G401 (cell line): Measurements from ENCODE around the gene SRP14. TPM values are rescaled to one million over a fixed set of nuclear protein-coding genes. Genes with fewer than 3 reads are reported as not detected.
"Not testable (repeated sequence)": the region's sequence is repeated elsewhere in the genome, so short reads cannot be mapped to it uniquely, and the experiment has no call there.

Source experiments
- DNase-seq: peaks from one replicate; pipeline ENCODE4 v3.0.0-alpha.2; 2015; ENCODE audit warnings: low spot score
- in situ Hi-C: cut with HindIII; loops from 2 replicates; pipeline ENCODE4 v1.10.0; 2016; ENCODE audit warnings: low sequenced_read_pairs, mixed read lengths
- total RNA-seq: library from RNA; depleted of rRNA; stranded (reverse); fragments of >200 nt; shearing (Covaris generic); gene quantifications from 2 replicates; pipeline ENCODE4 v1.2.3, GENCODE V29; 2014

The SRP14 gene
- total RNA-seq, 1 experiment from 2014 or later = 205 TPM

DNA sequence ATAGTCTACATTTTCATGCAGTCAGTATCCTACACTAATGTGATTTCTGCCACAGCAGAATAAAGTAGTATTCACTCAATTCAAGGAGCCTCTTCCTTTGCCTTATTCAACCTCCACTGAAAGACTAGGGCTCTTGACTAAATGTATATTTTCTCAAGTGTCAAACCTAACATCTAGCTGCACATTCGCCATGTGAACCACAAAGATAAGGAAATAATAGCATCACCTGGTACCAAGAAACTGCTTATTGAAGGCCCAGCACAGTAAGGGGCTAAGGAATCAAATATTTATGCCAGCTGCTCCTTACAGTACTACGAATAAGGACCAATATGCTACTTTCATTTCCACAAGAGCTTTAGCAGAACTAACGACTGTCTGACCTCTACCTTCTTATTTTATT, 1.3 kb downstream of the SRP14 start:
- in situ Hi-C loops = loop anchor here (25.0 kb wide), 1 partner anchor 175 kb away; no protein-coding TSS in a partner anchor

DNA sequence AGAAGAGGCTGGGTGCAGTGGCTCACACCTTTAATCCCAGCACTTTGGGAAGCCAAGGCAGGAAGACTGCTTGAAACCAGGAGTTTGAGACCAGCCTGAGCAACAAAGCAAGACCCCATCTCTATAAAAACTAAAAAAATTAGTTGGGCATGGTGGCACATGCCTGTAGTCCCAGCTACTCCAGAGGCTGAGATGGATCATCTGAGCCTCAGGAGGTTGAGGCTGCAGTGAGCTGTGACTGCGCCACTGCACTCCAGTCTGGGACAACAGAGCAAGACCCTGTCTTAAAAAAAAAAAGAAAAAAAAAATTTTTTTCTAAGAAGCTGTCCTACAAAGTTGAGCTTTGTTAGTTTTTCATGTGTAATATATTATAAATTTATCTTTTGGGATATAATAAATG, 3.8 kb downstream of the SRP14 start:
- in situ Hi-C loops = loop anchor here (25.0 kb wide), 1 partner anchor 177 kb away; no protein-coding TSS in a partner anchor
- DNase-seq = not testable (repeated sequence)

More for the DNA sequence above, 1.3 kb downstream of the SRP14 start:
- DNase-seq = no peak

DNA sequence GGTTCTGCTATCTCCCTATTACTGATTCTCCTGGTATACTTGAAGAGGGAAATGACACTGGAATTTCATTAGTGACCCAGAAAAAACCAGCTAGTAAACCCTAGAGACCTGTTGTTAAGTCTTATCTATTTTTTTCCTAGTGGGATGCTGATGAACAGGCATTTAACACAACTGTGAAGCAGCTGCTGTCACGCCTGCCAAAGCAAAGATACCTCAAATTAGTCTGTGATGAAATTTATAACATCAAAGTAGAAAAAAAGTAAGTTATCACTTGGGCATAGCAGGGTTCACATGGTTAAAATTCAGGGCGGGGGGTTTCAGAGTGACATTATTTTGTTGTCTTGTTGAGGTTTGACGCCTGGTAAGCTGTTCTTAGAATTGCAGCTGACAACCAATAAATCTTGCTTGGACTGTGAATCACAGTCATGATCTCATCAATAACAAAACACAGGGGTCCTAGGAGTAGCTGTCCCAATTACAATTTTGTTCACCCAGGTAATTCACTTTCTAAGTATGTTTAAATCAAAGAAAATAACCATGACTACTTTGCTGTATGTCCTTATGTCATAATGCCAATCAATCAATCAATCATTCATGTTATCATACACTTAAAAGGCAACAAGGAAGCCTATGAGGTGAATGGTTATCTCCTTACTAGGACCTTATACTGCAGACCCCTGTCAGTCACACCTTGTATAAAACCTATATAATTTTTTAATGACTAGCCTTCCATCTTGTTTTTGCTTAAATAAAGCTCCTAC, 4.6 kb downstream of the SRP14 start:
- in situ Hi-C loops = loop anchor here (25.0 kb wide), 1 partner anchor 178 kb away; no protein-coding TSS in a partner anchor

DNA sequence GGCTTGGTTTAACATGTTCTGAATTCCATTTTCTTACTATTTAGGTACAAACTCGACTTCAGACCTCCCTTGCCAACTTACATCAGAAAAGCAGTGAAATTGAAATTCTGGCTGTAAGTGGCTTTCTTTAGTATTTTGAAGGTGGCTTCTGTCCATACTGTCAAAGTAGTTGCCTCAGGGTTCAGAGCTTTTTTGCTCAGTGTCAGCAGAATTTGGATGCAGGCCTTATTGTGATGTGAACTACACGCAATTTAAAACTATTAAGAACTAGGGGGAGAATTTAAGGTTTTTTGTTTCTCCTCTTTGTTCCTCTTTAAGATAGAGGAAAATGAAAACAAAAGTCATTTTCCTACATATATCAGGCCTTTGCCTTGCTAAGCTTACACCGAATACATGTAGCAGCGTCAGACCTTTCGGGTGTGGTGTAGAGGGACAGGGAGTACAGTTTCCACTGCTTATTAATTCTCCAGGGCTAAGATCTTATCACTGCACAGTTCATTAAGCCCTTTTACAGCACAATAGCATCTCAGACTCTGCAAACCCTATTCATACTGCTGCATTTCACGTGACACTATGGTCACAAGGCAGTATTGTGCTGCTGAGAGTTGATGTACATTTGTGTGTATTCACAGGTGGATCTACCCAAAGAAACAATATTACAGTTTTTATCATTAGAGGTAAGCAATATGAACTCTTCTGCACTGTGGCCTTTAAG, 6.7 kb downstream of the SRP14 start:
- in situ Hi-C loops = loop anchor here (25.0 kb wide), 1 partner anchor 180 kb away; no protein-coding TSS in a partner anchor
- DNase-seq = no peak

More for the DNA sequence above, 4.6 kb downstream of the SRP14 start:
- DNase-seq = no peak

DNA sequence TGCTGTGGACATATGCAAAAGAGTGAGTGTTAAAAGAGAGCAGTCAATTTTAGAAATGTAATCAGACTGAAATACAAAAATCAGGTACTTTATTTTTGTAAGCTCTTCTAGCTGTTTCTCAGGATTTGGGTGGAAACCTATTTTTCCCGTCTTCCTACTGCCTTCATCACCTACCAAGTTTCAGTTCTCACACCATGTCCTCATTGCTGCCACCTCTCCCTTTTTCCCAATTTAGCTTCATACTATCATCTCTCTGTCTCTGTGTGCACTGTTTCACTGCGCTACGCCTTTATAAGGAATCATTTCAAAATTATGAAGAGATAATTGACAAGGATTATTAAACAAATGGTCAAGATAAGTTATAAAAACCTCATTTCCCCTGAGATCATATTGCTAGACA, 7.7 kb downstream of the SRP14 start:
- DNase-seq = no peak
- in situ Hi-C loops = loop anchor here (25.0 kb wide), 1 partner anchor 181 kb away; no protein-coding TSS in a partner anchor

- in situ Hi-C loops = loop anchor here (25.0 kb wide), 1 partner anchor 182 kb away; no protein-coding TSS in a partner anchor
- DNase-seq = peak; percentile 26
Observed at GRCh38 chr15:40029979-40030893, 8.7 kb downstream of the SRP14 start.

DNA sequence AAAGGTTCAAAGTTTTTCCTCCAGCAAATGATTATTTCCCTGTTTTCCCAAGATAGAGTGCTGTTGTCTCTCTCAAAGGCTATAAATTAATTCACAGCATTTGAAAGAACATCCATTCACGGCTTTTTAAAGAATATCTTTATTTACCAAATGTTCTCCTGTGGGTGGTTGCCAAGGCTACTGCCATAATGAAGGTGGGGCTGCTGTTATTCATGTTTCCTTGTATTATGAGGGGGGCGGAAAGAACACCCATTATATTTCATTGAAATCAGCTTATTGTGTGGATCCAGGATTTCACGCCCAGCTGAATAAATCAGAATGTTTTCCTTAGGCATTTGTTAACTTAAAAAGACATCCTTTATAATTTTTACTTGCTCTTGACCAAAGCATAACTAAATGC, 10.1 kb downstream of the SRP14 start:
- no peak for DNase-seq
- in situ Hi-C loops = loop anchor here (25.0 kb wide), 1 partner anchor 183 kb away; no protein-coding TSS in a partner anchor

DNA sequence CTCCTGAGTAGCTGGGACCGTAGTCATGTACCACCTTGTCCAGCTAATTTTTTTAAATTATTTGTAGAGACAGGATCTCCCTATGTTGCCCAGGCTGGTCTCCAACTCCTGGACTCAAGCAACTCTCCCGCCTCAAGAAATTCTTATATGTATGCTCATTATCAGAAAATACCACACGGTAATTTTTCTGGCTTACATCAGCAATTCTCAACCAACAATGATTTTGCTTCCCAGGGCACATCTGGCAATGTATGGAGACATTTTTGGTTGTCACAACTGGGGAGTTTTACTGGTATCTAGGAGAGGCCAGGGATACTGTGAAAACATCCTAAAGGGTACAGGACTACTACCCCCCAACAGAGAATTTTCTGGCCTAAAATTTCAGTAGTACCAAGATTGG, 10.8 kb downstream of the SRP14 start:
- in situ Hi-C loops = loop anchor here (25.0 kb wide), 1 partner anchor 184 kb away; no protein-coding TSS in a partner anchor
- no peak for DNase-seq

GRCh38 chr15:40016224-40016865, 22.6 kb downstream of the SRP14 start:
- DNase-seq = no peak
- in situ Hi-C loops = no loop called here

GRCh38 chr15:40014390-40014789, 24.6 kb downstream of the SRP14 start:
- no peak for DNase-seq
- in situ Hi-C loops = no loop called here

GRCh38 chr15:40013372-40013771, 25.6 kb downstream of the SRP14 start:
- DNase-seq, in situ Hi-C loops: not testable (repeated sequence)

DNA sequence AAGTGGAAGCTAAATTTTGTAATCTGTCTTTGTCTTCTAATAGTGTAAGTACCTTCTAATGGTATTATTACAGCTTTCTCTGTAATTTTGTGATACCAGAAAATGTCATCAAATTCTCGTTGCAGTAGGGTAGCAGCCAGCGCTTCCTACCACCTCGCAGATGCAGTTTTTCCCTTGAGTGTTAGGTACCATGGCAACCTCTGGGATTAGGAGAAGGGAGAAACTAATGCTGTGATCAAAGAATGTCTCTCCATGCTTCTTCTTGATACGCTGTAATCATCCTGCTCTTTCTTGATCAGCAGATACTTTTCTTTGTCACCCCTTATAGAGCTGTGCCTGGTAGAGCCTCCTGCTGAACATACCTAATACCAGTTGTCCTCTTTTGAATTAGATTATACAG, 27.7 kb downstream of the SRP14 start:
- no peak for DNase-seq
- in situ Hi-C loops = no loop called here

DNA sequence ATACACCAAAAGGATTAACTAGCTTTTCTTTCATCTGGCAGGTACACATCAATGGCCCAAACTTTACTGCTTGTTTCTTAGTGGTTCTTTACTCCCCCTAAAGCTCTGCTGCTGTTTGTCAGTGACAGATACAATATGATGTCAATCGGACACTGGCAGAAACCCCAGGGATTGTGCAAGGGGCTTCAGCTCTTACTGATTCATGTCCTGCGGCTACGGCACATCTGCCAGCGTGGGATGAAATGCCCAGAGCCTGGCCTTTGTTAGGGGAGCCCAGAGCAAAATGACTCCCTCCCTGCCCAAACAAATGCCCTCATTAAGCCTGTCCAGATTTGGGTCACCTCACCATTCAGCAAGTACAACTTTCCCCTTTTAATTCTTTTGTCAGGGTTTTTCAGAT, 28.3 kb downstream of the SRP14 start:
- no peak for DNase-seq
- in situ Hi-C loops = no loop called here

GRCh38 chr15:40008061-40008765, 30.8 kb downstream of the SRP14 start:
- in situ Hi-C loops = no loop called here
- no peak for DNase-seq

GRCh38 chr15:40006646-40007045, 32.3 kb downstream of the SRP14 start:
- in situ Hi-C loops = no loop called here
- DNase-seq = no peak

GRCh38 chr15:40006003-40006402, 33.0 kb downstream of the SRP14 start:
- in situ Hi-C loops = no loop called here
- DNase-seq = no peak

DNA sequence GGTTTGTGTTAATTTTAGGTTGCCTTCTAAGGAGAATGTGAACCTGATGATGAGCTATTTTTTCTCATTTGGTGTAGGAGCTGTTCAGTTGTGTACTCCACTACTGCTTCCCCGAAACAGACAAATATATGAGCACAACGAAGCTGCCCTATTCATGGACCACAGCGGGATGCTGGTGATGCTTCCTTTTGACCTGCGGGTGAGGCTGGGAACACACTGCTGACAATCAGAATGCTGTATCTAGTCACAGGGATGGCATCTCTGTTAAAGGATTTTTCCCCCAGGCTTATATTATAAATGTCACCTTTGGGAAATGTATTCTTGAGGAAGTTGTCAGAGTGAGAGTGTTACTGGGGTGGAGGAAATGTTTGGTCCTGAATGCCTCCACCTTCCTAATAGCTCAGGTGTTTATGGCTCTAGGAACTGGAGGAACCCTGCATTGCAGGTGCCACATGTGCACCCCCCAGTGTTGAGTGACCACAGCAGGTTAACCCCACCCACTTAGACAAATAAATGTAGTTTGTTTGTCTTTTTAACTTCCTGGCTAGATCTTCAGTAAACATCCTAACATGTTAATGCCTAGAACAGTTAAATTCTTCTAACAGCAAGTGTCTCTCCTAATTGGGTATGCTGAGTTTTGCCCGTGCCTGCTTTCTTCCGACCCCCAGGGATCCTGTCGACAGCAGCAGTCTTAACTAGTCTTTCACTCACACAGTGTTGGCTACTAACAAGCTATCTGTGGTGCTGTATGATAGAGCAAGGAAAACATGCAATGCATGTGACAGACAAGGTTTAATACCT, 35.7 kb downstream of the SRP14 start:
- DNase-seq = no peak
- in situ Hi-C loops = no loop called here
